Measurements from ENCODE around the gene SLC39A1. TPM values are rescaled to one million over a fixed set of nuclear protein-coding genes. Genes with fewer than 3 reads are reported as not detected.
A peak's percentile ranks its signal among the peaks of the same experiment; 100 is the strongest.

SLC39A1 gene
- total RNA-seq, 1 experiment from 2014 or later, result 158 TPM

DNA sequence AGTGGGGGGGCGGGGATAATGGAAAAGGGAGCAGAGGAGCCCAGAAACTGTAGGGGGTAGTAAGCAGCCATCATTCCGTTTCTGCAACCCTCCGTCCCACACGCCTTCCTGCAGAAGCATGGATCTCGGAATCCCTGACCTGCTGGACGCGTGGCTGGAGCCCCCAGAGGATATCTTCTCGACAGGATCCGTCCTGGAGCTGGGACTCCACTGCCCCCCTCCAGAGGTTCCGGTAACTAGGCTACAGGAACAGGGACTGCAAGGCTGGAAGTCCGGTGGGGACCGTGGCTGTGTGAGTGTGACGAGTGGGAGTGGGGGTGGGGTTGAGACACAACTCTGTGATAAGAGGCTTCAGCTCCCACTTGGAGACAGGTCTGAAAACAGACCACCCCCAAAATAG lies 5.1 kb upstream of the SLC39A1 start:
- Histone ChIP-seq H3K9me3 (ENCODE audit: control insufficient read depth, insufficient read depth, low read depth, low read length) (no peaks in the 10 kb centered on the region), H3K4me1 (ENCODE audit: control insufficient read depth, insufficient read depth, low read length) (peaks cover 9% of the 10 kb centered on the region; the same call in 1 of the 2 replicates), H3K36me3 (ENCODE audit: control insufficient read depth, insufficient read depth, low read length) (no peaks in the 10 kb centered on the region; the same call in 1 of the 2 replicates), H3K4me3 (ENCODE audit: low read depth in 2 of 2, low read length in 2 of 2) (peak overlapping the region; percentile 66 to 70), H3K27ac (ENCODE audit: low read length) (peak overlapping the region; percentile 97), H3K27me3 (ENCODE audit: control insufficient read depth, insufficient read depth, low read length) (no peaks in the 10 kb centered on the region)
- in situ Hi-C loops (cut with HindIII; ENCODE audit: low pct_unique_long_range_greater_than_20kb, low sequenced_read_pairs), result no loop called here
- CTCF ChIA-PET, result interaction anchor here (1.0 kb wide), 1 partner anchor 290 kb away, joined by 5 read pairs; the partner anchor contains the start of gene NPR1
- ATAC-seq (no peak), DNase-seq (ENCODE audit: low read depth, low spot score) (no peak)
- intact Hi-C loops (cut with micrococcal nuclease; ENCODE audit: unreplicated experiment), result no loop called here
- POLR2A ChIA-PET, result interaction anchor here (0.6 kb wide), 1 partner anchor 296 kb away, joined by 3 read pairs; no protein-coding TSS in a partner anchor
- BruUV-seq (replicated peaks), result no TSS peak
- no peak for TF ChIP-seq TCF7L2 (IDR thresholded peaks at IDR 0.05; ENCODE audit: low read depth, low read length)

DNA sequence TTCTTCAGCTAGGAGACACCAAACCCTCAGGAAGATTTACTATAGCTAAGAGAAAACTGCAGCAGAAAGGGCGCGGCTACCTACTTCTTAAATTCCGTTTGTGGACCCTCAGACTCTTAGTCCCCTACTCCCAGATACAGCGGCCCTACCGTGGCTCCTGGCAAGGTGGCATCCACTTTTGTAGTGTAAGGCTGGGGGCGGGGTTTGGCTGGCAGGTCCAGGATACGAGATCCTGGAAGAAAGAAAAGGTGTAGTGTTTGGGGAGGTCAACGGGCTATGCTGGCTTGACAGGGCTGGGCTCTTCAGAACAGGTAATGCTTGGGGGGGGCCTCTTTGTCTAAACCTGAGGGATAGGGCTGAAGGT lies 4.6 kb upstream of the SLC39A1 start:
- CTCF ChIA-PET, result interaction anchor here (0.5 to 1.0 kb wide), 2 partner anchors 30 to 290 kb away, joined by 5 read pairs; partner anchors contain the start of gene NPR1
- in situ Hi-C loops (cut with HindIII; ENCODE audit: low pct_unique_long_range_greater_than_20kb, low sequenced_read_pairs) (no loop called here), intact Hi-C loops (cut with micrococcal nuclease; ENCODE audit: unreplicated experiment) (no loop called here)
- peak overlapping the region; percentile 97 for H3K27ac ChIP-seq (ENCODE audit: low read length)
- H3K9me3 ChIP-seq (ENCODE audit: control insufficient read depth, insufficient read depth, low read depth, low read length), result no peaks in the 10 kb centered on the region
- BruUV-seq (replicated peaks), result no TSS peak
- H3K4me1 ChIP-seq (ENCODE audit: control insufficient read depth, insufficient read depth, low read length), result peaks cover 9% of the 10 kb centered on the region; the same call in 1 of the 2 replicates
- 0 out of 2 replicates have a peak, but pooled peaks have one; percentile 25 for TF ChIP-seq SIN3A (IDR thresholded peaks at IDR 0.05; ENCODE audit: borderline replicate concordance, insufficient read depth, low read depth, low read length)
- TF ChIP-seq, protein P1, sequence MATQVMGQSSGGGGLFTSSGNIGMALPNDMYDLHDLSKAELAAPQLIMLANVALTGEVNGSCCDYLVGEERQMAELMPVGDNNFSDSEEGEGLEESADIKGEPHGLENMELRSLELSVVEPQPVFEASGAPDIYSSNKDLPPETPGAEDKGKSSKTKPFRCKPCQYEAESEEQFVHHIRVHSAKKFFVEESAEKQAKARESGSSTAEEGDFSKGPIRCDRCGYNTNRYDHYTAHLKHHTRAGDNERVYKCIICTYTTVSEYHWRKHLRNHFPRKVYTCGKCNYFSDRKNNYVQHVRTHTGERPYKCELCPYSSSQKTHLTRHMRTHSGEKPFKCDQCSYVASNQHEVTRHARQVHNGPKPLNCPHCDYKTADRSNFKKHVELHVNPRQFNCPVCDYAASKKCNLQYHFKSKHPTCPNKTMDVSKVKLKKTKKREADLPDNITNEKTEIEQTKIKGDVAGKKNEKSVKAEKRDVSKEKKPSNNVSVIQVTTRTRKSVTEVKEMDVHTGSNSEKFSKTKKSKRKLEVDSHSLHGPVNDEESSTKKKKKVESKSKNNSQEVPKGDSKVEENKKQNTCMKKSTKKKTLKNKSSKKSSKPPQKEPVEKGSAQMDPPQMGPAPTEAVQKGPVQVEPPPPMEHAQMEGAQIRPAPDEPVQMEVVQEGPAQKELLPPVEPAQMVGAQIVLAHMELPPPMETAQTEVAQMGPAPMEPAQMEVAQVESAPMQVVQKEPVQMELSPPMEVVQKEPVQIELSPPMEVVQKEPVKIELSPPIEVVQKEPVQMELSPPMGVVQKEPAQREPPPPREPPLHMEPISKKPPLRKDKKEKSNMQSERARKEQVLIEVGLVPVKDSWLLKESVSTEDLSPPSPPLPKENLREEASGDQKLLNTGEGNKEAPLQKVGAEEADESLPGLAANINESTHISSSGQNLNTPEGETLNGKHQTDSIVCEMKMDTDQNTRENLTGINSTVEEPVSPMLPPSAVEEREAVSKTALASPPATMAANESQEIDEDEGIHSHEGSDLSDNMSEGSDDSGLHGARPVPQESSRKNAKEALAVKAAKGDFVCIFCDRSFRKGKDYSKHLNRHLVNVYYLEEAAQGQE (IDR thresholded peaks at IDR 0.05; ENCODE audit: insufficient read depth in 1 of 2, low read depth in 2 of 2, low read length in 1 of 2), result no peak
- no peak for TF ChIP-seq POLR2AphosphoS5 (IDR thresholded peaks at IDR 0.05; ENCODE audit: low read depth, low read length)
- no peak for TF ChIP-seq TCF7L2 (IDR thresholded peaks at IDR 0.05; ENCODE audit: low read depth, low read length)
- TF ChIP-seq, protein P2, sequence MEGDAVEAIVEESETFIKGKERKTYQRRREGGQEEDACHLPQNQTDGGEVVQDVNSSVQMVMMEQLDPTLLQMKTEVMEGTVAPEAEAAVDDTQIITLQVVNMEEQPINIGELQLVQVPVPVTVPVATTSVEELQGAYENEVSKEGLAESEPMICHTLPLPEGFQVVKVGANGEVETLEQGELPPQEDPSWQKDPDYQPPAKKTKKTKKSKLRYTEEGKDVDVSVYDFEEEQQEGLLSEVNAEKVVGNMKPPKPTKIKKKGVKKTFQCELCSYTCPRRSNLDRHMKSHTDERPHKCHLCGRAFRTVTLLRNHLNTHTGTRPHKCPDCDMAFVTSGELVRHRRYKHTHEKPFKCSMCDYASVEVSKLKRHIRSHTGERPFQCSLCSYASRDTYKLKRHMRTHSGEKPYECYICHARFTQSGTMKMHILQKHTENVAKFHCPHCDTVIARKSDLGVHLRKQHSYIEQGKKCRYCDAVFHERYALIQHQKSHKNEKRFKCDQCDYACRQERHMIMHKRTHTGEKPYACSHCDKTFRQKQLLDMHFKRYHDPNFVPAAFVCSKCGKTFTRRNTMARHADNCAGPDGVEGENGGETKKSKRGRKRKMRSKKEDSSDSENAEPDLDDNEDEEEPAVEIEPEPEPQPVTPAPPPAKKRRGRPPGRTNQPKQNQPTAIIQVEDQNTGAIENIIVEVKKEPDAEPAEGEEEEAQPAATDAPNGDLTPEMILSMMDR (IDR thresholded peaks at IDR 0.05), result no peak
- H3K4me3 ChIP-seq (ENCODE audit: low read depth in 2 of 2, low read length in 2 of 2), result peak overlapping the region; percentile 66 to 70
- no peak for DNase-seq (ENCODE audit: low read depth, low spot score)
- POLR2A ChIA-PET, result interaction anchor here (0.6 to 1.4 kb wide), 5 partner anchors 9 to 296 kb away, joined by 3 to 4 read pairs (median 3); partner anchors contain the start of genes JTB and RPS27
- H3K36me3 ChIP-seq (ENCODE audit: control insufficient read depth, insufficient read depth, low read length), result no peaks in the 10 kb centered on the region; the same call in 1 of the 2 replicates
- H3K27me3 ChIP-seq (ENCODE audit: control insufficient read depth, insufficient read depth, low read length), result no peaks in the 10 kb centered on the region
- no peak for ATAC-seq
